NB4 (cell line): ENCODE measurements around the gene CAPN14.

Source experiments
- CTCF ChIP-seq: IDR thresholded peaks from one replicate; pipeline ENCODE4 v1.5.1; 2012; ENCODE audit warnings: low read depth, low read length
- MYC ChIP-seq: IDR thresholded peaks from 2 replicates; pipeline ENCODE4 v1.6.1; 2011; ENCODE audit warnings: low read depth, low read length
- POLR2A ChIP-seq: IDR thresholded peaks from 2 replicates; pipeline ENCODE4 v1.6.1; 2011; ENCODE audit warnings: mild to moderate bottlenecking; ENCODE audit not compliant: insufficient read length; ENCODE audit errors: extremely low read depth

DNA sequence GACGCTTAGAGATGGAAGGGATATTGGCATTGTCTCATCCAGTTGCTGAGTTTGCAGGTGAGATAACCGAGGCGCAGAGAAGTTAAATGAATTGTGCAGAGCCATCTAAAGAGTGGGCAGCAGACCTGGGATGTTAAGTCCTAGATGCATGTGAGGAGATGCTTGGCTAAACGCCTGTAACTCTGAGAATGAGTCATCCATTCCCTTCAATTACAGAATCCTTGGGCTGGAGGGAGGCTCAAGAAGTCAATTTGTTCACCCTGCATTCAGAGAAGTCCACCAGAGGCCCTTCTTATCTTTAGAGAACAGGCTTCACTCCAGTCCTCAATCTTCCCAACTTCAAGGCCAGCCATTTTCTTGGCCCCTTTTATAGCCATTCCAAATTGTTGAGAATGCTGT is 18.2 kb upstream of the CAPN14 start:
- TF ChIP-seq POLR2A (no peak), CTCF (no peak), MYC (no peak)
